Testis (tissue), 2 donors: ENCODE data around the gene KRT77.

Experiments
- POLR2A ChIP-seq: fragments of 450-650 bp; IDR thresholded peaks from one replicate; pipeline ENCODE4 v1.6.1; 2017; ENCODE audit warnings: antibody characterized with exemption, mild to moderate bottlenecking, moderate library complexity
- TF ChIP-seq, protein P1 (sequence below), 3 experiments: fragments of 450-650 bp in 2 of 3; fragments of 200-600 bp in 1 of 3; sonication (generic) in 1 of 3; IDR thresholded peaks; one replicate each; pipeline ENCODE4 v1.5.1; 2016 to 2019; ENCODE audit warnings: antibody characterized with exemption in 3 of 3, mild to moderate bottlenecking in 2 of 3, moderate library complexity in 1 of 3

- TF ChIP-seq, protein P1, sequence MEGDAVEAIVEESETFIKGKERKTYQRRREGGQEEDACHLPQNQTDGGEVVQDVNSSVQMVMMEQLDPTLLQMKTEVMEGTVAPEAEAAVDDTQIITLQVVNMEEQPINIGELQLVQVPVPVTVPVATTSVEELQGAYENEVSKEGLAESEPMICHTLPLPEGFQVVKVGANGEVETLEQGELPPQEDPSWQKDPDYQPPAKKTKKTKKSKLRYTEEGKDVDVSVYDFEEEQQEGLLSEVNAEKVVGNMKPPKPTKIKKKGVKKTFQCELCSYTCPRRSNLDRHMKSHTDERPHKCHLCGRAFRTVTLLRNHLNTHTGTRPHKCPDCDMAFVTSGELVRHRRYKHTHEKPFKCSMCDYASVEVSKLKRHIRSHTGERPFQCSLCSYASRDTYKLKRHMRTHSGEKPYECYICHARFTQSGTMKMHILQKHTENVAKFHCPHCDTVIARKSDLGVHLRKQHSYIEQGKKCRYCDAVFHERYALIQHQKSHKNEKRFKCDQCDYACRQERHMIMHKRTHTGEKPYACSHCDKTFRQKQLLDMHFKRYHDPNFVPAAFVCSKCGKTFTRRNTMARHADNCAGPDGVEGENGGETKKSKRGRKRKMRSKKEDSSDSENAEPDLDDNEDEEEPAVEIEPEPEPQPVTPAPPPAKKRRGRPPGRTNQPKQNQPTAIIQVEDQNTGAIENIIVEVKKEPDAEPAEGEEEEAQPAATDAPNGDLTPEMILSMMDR (IDR thresholded peaks at IDR 0.05) = no peak
- TF ChIP-seq POLR2A = no peak
Observed at GRCh38 chr12:52735106-52735505, 31.8 kb upstream of the KRT77 start.
